Suprapubic skin (tissue), 4 donors: ENCODE measurements around the gene MYOM1.

Experiments
- EP300 ChIP-seq: sonication (generic); formaldehyde crosslinking; IDR thresholded peaks from one replicate; pipeline ENCODE4 v1.6.1; 2017; ENCODE audit warnings: antibody characterized with exemption
- POLR2A ChIP-seq, 2 donors: fragments of 450-650 bp; IDR thresholded peaks; one replicate each; pipeline ENCODE4 v1.6.1; 2017; ENCODE audit warnings: antibody characterized with exemption in 2 of 2, mild to moderate bottlenecking in 2 of 2, moderate library complexity in 2 of 2
- POLR2AphosphoS5 ChIP-seq, 3 donors: sonication (generic); formaldehyde crosslinking; IDR thresholded peaks; one replicate each; pipeline ENCODE4 v1.6.1; 2017; ENCODE audit warnings: antibody characterized with exemption in 3 of 3
- TF ChIP-seq, protein P1 (sequence below), 2 donors: fragments of 200-600 bp in 1 of 2; fragments of 450-650 bp in 1 of 2; sonication (generic) in 1 of 2; IDR thresholded peaks; one replicate each; pipeline ENCODE4 v1.5.1; 2016 to 2019; ENCODE audit warnings: antibody characterized with exemption in 2 of 2, mild to moderate bottlenecking in 1 of 2, moderate library complexity in 1 of 2

DNA sequence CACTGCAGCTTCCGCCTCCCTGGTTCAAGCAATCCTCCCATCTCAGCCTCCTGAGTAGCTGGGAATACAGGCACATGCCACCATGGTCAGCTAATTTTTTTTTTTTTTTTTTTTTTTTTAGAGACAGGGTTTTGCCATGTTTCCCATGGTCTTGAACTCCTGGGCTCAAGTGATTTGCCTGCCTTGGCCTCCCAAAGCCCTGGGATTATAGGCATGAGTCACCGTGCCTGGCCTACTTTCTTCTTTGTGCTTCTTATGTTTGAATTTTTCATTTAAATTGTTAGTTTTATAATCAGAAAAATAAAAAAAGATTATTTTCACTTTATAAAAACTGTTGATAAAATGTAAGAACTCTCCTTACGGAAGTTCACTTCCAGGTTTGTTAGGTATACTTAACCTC lies 105.3 kb downstream of the MYOM1 start:
- TF ChIP-seq POLR2A (IDR thresholded peaks at IDR 0.05) (no peak), POLR2AphosphoS5 (IDR thresholded peaks at IDR 0.05) (no peak), EP300 (no peak)
- TF ChIP-seq, protein P1, sequence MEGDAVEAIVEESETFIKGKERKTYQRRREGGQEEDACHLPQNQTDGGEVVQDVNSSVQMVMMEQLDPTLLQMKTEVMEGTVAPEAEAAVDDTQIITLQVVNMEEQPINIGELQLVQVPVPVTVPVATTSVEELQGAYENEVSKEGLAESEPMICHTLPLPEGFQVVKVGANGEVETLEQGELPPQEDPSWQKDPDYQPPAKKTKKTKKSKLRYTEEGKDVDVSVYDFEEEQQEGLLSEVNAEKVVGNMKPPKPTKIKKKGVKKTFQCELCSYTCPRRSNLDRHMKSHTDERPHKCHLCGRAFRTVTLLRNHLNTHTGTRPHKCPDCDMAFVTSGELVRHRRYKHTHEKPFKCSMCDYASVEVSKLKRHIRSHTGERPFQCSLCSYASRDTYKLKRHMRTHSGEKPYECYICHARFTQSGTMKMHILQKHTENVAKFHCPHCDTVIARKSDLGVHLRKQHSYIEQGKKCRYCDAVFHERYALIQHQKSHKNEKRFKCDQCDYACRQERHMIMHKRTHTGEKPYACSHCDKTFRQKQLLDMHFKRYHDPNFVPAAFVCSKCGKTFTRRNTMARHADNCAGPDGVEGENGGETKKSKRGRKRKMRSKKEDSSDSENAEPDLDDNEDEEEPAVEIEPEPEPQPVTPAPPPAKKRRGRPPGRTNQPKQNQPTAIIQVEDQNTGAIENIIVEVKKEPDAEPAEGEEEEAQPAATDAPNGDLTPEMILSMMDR (IDR thresholded peaks at IDR 0.05): no peak
